GM19324 (cell line): ENCODE data around the gene FANCD2OS.
"Not testable (repeated sequence)": the region's sequence is repeated elsewhere in the genome, so short reads cannot be mapped to it uniquely, and the experiment has no call there.

ENCODE experiments used
- ATAC-seq: cut with Tn5 transposase; IDR thresholded peaks from one replicate; pipeline ENCODE4 v1.9.1; 2021; ENCODE audit warnings: mild to moderate bottlenecking, moderate library complexity; ENCODE audit not compliant: unreplicated experiment, low FRiP score

FANCD2OS gene

DNA sequence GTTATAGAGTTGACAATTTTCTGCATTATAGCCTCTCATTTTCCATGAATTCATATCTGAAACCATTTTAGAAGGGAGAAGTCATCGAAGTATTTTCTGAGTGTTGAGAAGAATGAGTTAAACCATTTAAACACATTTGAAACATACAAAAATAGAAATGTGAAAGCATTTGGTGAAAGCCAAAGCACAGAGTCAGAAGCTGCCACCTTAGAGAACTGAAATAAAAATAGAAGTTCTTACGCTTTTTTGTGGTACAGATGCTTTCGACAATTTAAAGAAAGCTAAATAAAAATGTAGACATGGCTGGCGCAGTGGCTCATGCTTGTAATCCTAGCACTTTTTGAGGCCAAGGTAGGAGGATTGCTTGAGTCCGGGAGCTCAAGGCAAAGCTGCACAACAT is 9.0 kb downstream of the FANCD2OS start:
- ATAC-seq: no peak

DNA sequence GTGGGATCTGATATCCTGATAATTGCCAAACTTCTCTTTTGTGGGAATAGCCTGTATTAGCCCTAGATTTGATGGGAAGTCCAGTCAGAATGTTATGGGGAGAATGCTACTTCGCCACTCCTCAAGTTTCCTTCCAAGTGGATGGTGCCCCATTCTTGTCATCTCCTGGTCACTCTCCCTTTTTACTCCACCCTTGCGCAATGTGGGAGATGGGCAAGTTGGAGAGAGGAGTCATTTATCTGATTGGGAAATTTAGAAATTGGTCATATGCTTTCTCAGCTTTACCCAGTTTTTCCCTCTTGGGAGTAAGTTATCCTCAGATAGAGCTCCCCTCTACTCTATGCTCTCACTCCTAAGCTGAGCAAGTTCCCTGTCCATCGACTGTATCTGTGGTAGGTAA is 14.4 kb downstream of the FANCD2OS start:
- no peak for ATAC-seq

DNA sequence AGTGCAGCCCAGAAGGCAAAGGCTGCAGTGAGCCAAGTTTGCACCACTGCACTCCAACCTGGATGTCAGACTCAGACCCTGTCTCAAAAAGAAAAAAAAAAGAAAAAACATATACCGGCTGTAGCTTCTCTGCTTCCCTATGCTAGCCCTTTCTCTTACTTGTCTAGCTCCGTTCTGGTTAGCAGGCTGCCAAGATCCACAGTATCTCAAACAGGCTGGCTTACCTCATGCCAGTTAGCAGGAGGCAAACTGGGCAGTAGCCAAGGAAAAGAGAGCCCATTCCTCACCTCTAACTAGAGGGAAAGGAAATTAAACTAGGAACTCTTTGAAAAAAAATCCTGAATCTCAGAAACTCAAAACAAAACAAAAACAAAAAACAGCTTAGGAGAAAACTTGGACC is 16.7 kb downstream of the FANCD2OS start:
- ATAC-seq: not testable (repeated sequence)

- ATAC-seq: not testable (repeated sequence)
These were observed 17.3 kb downstream of the FANCD2OS start for GRCh38 chr3:10090774-10091173.

DNA sequence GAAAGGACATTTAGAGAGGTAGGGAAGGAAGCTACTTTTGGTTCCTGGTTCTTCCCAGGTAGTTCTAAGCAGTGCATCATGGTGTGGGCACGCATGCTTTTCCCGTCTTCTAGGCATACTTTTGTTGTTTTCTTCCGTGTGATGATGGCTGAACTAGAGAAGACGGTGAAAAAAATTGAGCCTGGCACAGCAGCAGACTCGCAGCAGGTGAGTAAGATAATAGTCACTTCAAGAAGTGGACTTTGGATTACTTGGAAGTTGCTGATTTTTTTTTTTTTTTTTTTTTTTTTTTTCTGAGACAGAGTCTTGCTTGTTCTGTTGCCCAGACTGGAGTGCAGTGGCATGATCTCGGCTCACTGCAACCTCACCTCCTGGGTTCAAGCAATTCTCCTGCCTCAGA is 17.9 kb downstream of the FANCD2OS start:
- no peak for ATAC-seq

DNA sequence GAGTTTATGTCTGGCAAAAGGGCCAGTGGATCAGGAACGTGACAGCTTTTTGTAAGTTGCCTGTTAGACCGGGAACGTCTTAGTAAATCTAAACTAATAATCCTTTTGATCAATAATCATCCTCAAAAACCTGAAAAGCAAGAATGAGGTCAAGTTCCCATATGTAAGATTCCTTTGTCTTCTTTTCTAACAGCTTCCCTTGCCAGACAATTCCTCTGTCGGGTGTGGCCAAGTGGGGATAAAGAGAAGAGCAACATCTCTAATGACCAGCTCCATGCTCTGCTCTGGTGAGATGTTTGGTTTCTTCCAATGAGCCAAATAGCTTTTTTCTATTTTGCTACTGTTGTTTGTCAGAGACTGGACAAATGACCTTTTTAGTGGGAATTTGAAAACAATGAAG is 19.8 kb downstream of the FANCD2OS start:
- ATAC-seq: no peak

DNA sequence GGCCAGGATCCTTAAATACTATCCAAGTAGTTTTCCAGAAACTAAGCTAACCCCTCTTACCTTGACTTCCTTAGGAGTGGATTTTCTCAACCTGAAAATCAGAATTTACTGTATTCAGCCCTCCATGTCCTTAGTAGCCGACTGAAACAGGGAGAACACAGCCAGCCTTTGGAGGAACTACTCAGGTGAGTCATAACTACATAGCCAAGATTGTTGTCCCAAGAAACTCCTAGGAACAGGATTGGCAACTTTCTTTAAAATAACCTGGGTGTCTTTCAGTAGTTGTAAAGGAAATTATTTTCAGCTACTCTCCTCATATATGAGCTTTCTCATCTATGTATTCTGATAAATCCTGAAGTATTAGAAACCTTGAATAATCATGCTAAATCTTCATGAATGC is 22.3 kb downstream of the FANCD2OS start:
- ATAC-seq: no peak

DNA sequence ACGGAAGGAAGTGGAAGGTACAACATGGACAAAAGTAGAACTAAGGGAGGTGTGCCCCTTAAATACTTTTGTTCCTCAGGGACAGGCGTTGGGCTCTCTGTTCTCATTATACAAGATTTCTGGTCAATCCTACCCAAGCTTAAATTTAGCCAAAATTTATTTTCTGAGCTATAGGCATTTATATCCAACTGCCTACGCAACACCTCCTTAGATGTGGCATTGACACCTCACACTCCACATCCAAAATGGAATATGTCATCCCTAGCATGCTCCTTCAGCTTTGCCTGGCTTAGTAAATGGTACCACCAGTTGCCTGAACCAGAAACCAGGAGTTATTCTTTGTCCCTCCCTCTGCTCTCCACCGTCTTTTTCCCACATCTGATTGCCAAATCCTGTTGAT is 26.2 kb downstream of the FANCD2OS start:
- no peak for ATAC-seq

GRCh38 chr3:10074666-10075065 is 33.4 kb downstream of the FANCD2OS start:
- no peak for ATAC-seq

- ATAC-seq: not testable (repeated sequence)
These were observed 38.0 kb downstream of the FANCD2OS start for GRCh38 chr3:10070077-10070476.

GRCh38 chr3:10055097-10055496 is 53.0 kb downstream of the FANCD2OS start:
- ATAC-seq: no peak
